Loucy (cell line): ENCODE measurements around the gene VANGL1.

Experiments used
- H2AFZ ChIP-seq: fragments of 200-600 bp; sonication (generic); 2 replicates; pipeline ENCODE4 v1.6.0; 2016; ENCODE audit warnings: antibody characterized with exemption, mild to moderate bottlenecking, low read length, moderate library complexity
- H3F3A ChIP-seq: fragments of 200-600 bp; 2 replicates; pipeline ENCODE4 v1.6.0; 2016; ENCODE audit warnings: antibody characterized with exemption, low read depth, mild to moderate bottlenecking
- H3K27me3 ChIP-seq: fragments of 200-600 bp; sonication (generic); 2 replicates; pipeline ENCODE4 v1.6.1; 2014; ENCODE audit warnings: low read length, mild to moderate bottlenecking; ENCODE audit not compliant: insufficient read depth, poor library complexity, severe bottlenecking
- H3K36me3 ChIP-seq: fragments of 200-600 bp; sonication (generic); 2 replicates; pipeline ENCODE4 v1.6.1; 2016; ENCODE audit warnings: low read length; ENCODE audit not compliant: insufficient read depth
- H3K4me1 ChIP-seq: fragments of 200-600 bp; sonication (generic); 2 replicates; pipeline ENCODE4 v1.5.1; 2014; ENCODE audit warnings: low read length, mild to moderate bottlenecking; ENCODE audit not compliant: insufficient read depth, poor library complexity, severe bottlenecking
- H3K4me2 ChIP-seq: fragments of 200-600 bp; sonication (generic); 2 replicates; pipeline ENCODE4 v1.6.0; 2014; ENCODE audit warnings: antibody characterized with exemption, low read length, low read depth, mild to moderate bottlenecking; ENCODE audit not compliant: poor library complexity, severe bottlenecking
- H3K4me3 ChIP-seq: fragments of 200-600 bp; sonication (generic); 2 replicates; pipeline ENCODE4 v1.5.1; 2014; ENCODE audit warnings: low read length, mild to moderate bottlenecking, mixed read lengths; ENCODE audit not compliant: poor library complexity, severe bottlenecking
- H3K79me2 ChIP-seq: fragments of 200-600 bp; sonication (generic); 2 replicates; pipeline ENCODE4 v1.6.1; 2014; ENCODE audit warnings: low read length; ENCODE audit not compliant: insufficient read depth
- H3K9ac ChIP-seq: fragments of 200-600 bp; sonication (generic); 2 replicates; pipeline ENCODE4 v1.6.0; 2014; ENCODE audit warnings: mild to moderate bottlenecking, low read depth, low read length, moderate library complexity; ENCODE audit not compliant: poor library complexity, severe bottlenecking
- H3K9me2 ChIP-seq: fragments of 200-600 bp; sonication (generic); replicated peaks from 2 replicates; pipeline ENCODE4 v1.6.1; 2016; ENCODE audit warnings: low read depth, low read length, mixed read lengths
- H3K9me3 ChIP-seq: fragments of 200-600 bp; sonication (generic); 2 replicates; pipeline ENCODE4 v1.6.1; 2014; ENCODE audit warnings: mild to moderate bottlenecking, antibody characterized with exemption, low read length, low read depth; ENCODE audit not compliant: insufficient read depth
- H4K20me1 ChIP-seq: fragments of 200-600 bp; sonication (generic); 2 replicates; pipeline ENCODE4 v1.6.0; 2014; ENCODE audit warnings: antibody characterized with exemption, low read length, mild to moderate bottlenecking; ENCODE audit not compliant: insufficient read depth, poor library complexity, severe bottlenecking
- CTCF ChIP-seq: fragments of 200-600 bp; sonication (generic); conservative IDR thresholded peaks from 2 replicates; pipeline ENCODE4 v1.5.1; 2014; ENCODE audit warnings: mild to moderate bottlenecking, antibody characterized with exemption, low read length
- EZH2phosphoT487 ChIP-seq: fragments of 200-600 bp; IDR thresholded peaks from 2 replicates; pipeline ENCODE4 v1.6.1; 2018; ENCODE audit warnings: antibody characterized with exemption, mild to moderate bottlenecking, moderate library complexity, borderline replicate concordance

Gene VANGL1

DNA sequence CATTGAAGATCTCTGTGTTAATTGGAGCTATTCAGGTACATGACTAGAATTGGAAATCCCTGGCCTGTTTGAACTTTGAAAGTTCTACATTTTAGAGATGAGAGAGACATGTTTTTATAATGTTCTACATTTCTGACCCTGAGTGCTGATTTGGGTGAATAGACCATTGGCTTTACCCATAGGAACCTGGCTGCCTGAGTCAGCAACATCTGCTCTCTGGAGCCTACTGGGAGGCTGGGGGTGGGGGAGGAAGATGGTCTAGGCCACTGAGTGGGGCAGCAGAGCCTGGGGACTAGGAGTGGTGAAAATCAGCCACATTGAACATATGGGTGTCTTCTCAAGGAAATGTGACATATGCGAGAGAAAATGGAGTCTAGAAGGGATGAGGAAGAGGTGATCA is 1.4 kb upstream of the VANGL1 start:
- H3K4me1 ChIP-seq, result peaks cover 25% of the 10 kb centered on the region

DNA sequence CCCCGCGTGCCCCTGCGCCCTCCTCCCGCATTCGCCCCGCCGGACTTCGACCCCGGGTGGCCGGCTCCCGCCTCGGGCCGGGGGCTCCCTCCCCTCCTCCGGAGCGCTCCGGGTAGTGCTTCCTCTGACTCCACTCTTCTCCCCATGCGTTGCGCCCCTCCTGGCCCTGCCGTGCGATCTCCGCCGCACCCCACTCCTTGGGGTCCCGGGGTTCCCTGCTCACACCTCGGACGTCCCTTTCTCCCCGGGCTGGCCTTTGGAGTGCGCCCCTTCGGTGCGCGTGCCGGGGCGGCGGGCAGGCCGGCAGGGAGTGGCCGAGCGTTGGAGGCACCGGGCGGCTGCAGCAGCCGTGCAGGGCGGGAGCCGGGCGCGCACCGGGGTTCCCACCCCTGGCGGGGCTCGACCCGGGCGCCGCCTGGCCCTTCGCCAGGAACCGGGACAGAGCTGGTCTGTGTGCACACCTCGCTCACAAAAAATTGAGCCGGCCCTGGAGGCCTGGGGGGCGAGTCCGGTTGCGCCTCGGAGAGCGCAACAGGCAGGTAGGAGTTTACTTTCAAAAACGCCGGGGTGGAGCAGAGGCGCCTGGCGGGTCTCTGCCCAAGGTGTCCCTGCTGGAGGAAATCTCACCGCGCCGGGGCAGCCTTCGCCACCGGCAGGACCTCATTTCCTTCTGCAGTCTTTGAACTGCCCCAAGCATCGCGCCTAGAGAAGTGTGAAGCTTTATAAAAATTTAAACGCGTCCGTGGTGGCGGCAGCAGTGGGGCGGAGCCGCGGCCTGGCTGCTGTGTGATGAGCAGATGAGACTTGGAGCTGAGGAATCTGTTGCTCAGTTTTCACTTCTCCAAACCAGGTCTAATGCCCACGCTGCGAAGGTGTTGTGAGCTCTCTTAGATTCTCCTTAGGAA is 650 bp downstream of the VANGL1 start:
- TF ChIP-seq EZH2phosphoT487 (no peak), CTCF (no peak; the same call in 1 of the 2 replicates)
- no peaks in the 10 kb centered on the region for H3K27me3 ChIP-seq
- H4K20me1 ChIP-seq, result peaks cover 23% of the 10 kb centered on the region
- H3K4me2 ChIP-seq, result peak overlapping the region; percentile 98
- H3K9ac ChIP-seq, result peak overlapping the region; percentile 86
- no peaks in the 10 kb centered on the region for H3K9me2 ChIP-seq
- H3K9me3 ChIP-seq, result no peaks in the 10 kb centered on the region; the same call in 1 of the 2 replicates
- H3K79me2 ChIP-seq, result peaks cover 46% of the 10 kb centered on the region
- peak overlapping the region; percentile 79 for H2AFZ ChIP-seq
- H3K36me3 ChIP-seq, result no peaks in the 10 kb centered on the region
- 0 out of 2 replicates have a peak, but pooled peaks cover 2% of the 10 kb centered on the region for H3F3A ChIP-seq
- H3K4me1 ChIP-seq, result peaks cover 45% of the 10 kb centered on the region
- peak overlapping the region; percentile 88 for H3K4me3 ChIP-seq

More for the DNA sequence above, 1.4 kb upstream of the VANGL1 start:
- no peak overlapping the region for H2AFZ ChIP-seq
- H3F3A ChIP-seq, result no peaks in the 10 kb centered on the region
- no peak overlapping the region for H3K4me3 ChIP-seq
- peaks cover 27% of the 10 kb centered on the region for H3K79me2 ChIP-seq
- no peak overlapping the region for H3K4me2 ChIP-seq
- H3K9me2 ChIP-seq, result no peaks in the 10 kb centered on the region
- no peak overlapping the region for H3K9ac ChIP-seq
- no peaks in the 10 kb centered on the region for H3K36me3 ChIP-seq
- TF ChIP-seq EZH2phosphoT487 (no peak), CTCF (no peak)
- no peaks in the 10 kb centered on the region for H3K27me3 ChIP-seq
- H3K9me3 ChIP-seq, result no peaks in the 10 kb centered on the region; the same call in 1 of the 2 replicates
- peaks cover 18% of the 10 kb centered on the region for H4K20me1 ChIP-seq

DNA sequence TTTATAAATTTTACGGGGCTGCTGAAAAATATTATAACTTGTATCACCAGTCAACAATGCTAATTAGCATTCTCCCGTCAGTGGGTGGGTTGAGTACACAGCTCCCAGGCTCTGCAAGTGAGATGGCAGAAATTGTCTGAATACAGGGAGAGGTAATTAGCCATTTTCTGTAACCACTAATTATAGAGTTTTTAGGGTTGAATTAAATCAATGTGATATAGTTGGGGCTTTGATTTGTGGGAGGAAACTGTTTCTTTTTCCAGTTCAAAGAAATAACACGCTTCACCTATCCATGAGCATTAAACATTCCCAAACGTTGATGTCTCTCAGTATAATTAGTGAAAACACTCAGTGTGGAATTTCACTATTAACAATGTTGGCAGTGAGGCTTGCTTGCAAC is 1.5 kb downstream of the VANGL1 start:
- H4K20me1 ChIP-seq, result peaks cover 23% of the 10 kb centered on the region
- H3K9ac ChIP-seq, result peak overlapping the region; percentile 86
- peaks cover 54% of the 10 kb centered on the region for H3K79me2 ChIP-seq
- H3F3A ChIP-seq, result 0 out of 2 replicates have a peak, but pooled peaks cover 5% of the 10 kb centered on the region
- H3K36me3 ChIP-seq, result no peaks in the 10 kb centered on the region
- H3K9me2 ChIP-seq, result no peaks in the 10 kb centered on the region
- peak overlapping the region; percentile 88 for H3K4me3 ChIP-seq
- H3K9me3 ChIP-seq, result no peaks in the 10 kb centered on the region; the same call in 1 of the 2 replicates
- no peaks in the 10 kb centered on the region for H3K27me3 ChIP-seq
- peaks cover 53% of the 10 kb centered on the region for H3K4me1 ChIP-seq
- TF ChIP-seq EZH2phosphoT487, result no peak
- TF ChIP-seq CTCF, result no peak
- H2AFZ ChIP-seq, result no peak overlapping the region; the same call in 1 of the 2 replicates
- peak overlapping the region; percentile 98 for H3K4me2 ChIP-seq
